Measurements from ENCODE around the gene IL36RN.
"Not testable (repeated sequence)": the region's sequence is repeated elsewhere in the genome, so short reads cannot be mapped to it uniquely, and the experiment has no call there.

Gene IL36RN

DNA sequence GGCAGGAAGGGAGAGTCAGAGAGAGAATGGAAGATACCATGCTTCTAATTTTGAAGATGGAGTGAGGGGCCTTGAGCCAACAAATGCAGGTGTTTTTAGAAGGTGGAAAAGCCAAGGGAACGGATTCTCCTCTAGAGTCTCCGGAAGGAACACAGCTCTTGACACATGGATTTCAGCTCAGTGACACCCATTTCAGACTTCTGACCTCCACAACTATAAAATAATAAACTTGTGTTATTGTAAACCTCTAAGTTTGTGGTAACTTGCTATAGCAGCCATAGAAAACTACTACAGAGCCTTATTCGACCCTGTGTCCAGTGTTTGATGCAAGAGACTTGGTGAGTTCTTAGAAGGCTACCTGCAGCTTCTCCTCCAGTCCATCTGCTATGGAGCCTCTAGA, 16.6 kb downstream of the IL36RN start:
- DNase-seq = no peak

DNA sequence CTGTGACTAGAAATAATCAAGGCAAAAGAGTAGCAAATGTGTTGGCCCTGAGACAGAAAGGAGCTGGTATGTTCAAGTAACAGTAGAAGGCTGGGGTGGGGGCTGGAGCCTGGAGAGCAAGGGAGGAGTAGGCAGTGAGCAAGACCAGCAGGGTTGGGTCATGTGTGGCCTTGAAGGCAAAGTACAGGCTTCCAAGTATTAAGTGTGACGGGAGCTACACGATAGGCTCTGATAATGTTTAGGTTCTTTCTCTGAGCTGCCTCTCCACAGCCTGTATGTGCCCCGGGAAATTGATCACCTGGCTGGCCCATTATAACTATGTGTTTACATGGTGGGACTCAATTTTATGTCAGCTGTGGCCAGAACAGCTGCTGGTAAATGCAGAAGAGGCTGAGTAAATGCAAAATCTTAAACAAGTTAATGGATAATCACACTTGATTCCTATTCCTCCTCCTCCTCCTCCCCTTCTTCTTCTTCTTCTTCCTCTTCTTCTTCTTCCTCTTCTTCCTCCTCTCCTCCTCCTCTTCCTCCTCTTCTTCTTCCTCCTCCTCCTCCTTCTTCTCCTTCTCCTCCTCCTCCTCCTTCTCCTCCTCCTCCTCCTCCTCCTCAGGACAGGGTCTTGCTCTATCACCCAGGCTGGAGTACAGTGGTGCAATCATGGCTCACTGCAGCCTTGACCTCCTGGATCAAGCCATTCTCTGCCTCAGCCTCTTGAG, 18.1 kb downstream of the IL36RN start:
- no peak for DNase-seq

GRCh38 chr2:113077921-113078320, 18.9 kb downstream of the IL36RN start:
- no peak for DNase-seq

- no peak for DNase-seq
Measured at GRCh38 chr2:113078350-113078839, 19.4 kb downstream of the IL36RN start.

DNA sequence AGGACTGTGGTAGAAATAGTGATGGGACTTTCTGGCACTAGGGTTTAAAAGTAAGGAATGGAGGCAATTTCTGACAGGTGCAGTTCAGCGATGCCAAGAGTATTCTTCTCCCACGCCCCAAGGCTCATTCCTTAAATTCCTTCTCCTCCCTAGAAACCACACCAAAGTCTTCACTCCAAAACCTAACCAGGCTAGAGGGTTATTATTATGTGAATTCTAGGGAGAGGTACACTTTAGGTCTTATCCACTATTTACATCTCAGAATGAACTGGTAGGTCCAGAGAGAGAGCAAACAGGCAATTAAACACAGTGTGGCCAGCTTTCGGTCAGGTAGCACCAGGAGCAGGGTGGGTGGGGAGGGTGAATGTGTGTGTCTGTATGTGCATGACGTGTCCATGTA, 20.1 kb downstream of the IL36RN start:
- DNase-seq = no peak

GRCh38 chr2:113080134-113080533, 21.1 kb downstream of the IL36RN start:
- peak; percentile 21 for DNase-seq

- no peak for DNase-seq
Measured at GRCh38 chr2:113081488-113082210, 22.7 kb downstream of the IL36RN start.

DNA sequence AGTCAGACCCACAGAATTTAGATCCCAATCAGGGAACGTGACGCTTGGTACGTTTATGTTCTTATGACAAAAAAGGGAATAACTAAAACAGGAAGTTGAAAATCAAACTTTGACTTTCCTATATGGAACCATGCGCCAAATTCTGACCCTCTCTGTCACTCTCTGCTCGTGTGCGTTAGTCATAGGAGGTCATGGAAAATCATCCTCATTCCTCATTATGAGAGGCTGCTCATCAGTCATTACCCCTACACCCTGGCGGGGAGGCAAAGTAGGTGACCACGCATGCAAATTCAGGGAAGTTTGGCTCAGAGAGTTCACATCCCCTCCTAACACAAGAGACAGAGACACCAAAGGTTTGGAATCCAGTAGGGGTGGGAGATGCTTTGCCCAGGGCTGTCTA, 24.3 kb downstream of the IL36RN start:
- no peak for DNase-seq

GRCh38 chr2:113084249-113085000, 25.4 kb downstream of the IL36RN start:
- DNase-seq = no peak

DNA sequence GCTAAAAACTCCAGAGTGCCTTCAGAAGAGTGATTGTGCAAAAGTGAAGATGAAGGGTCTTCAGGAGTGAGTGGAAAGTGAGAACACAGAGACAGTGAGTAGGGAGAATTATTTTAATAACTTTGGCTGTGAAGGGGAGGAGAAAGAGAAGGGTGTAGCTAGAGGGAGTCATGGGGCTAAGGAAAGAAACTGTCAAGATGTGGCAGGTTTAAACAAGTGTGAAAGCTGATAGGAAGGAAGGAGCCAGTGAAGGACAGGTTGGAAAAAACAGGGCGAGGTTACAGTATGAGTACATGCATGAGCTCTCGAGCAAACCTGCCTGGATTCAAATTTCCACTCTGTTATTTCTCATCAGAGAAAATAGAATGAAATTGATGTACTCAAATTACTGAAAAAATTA, 26.5 kb downstream of the IL36RN start:
- no peak for DNase-seq

GRCh38 chr2:113088213-113088992, 29.4 kb downstream of the IL36RN start:
- no peak for DNase-seq

- no peak for DNase-seq
Measured at GRCh38 chr2:113089916-113090315, 30.9 kb downstream of the IL36RN start.

GRCh38 chr2:113091231-113091896, 32.4 kb downstream of the IL36RN start:
- DNase-seq = no peak

GRCh38 chr2:113092864-113093612, 34.0 kb downstream of the IL36RN start:
- DNase-seq = no peak

GRCh38 chr2:113093613-113093977, 34.6 kb downstream of the IL36RN start:
- DNase-seq = no peak

DNA sequence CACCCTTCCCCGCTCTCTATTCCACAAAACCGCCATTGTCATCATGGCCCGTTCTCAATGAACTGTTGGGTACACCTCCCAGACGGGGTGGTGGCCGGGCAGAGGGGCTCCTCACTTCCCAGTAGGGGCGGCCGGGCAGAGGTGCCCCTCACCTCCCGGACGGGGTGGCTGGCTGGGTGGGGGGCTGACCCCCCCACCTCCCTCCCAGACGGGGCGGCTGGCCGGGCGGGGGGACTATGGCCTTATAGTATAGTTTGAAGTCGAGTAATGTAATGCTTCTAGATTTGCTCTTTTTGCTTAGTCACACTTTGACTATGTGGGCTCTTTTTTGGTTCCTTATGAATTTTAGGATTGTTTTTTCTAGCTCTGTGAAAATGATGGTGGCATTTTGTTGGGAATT, 37.3 kb downstream of the IL36RN start:
- DNase-seq = not testable (repeated sequence)

GRCh38 chr2:113096842-113097618, 38.0 kb downstream of the IL36RN start:
- not testable (repeated sequence) for DNase-seq

GRCh38 chr2:113098041-113098440, 39.0 kb downstream of the IL36RN start:
- no peak for DNase-seq

DNA sequence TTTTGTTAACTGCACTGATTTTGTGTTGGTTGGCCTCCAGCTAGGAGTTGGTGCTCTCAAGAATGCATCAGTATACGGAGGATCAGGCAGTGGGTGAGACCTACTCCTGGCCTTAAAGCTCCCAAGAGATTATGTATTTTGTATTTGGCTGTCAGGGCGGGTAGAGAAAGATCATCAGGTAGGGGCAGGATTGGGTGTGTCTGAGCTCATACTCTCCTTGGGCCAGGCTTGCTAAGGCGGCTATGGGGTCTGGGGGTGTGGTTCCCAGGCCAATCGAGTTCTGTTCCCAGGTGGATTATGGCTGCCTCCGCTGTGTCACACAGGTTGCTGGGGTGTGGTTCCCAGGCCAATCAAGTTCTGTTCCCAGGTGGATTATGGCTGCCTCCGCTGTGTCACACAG, 39.5 kb downstream of the IL36RN start:
- no peak for DNase-seq

- no peak for DNase-seq
Measured at GRCh38 chr2:113102133-113102532, 43.1 kb downstream of the IL36RN start.

DNA sequence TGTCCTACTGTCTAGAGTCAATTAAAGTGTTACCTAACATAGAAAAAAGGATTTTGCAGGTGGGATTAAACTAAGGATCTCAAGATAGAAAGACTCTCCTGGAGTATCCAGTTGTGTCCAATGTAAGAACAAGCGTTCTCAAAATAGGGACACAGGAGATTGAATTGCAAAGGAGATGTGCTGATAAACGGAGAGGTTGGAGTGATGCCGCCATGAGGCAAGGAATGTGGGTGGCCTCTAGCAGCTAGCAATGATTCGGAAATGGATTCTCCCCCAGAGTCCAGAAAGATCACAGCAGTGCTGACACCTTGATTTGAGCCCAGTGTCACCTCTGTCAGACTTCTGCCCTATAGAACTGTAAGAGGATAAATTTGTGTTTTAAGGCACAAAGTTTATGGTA, 44.3 kb downstream of the IL36RN start:
- DNase-seq = no peak

Measured in activated gamma-delta T cell treated with Interleukin-2 at 50 U/mL for 16 hours (primary cell).